Activated B cell treated with CpG ODN at 0.5 μM for 24 hours (primary cell): Measurements from ENCODE around the gene OR2L3. TPM values are rescaled to one million over a fixed set of nuclear protein-coding genes. Genes with fewer than 3 reads are reported as not detected.

Experiments used
- ATAC-seq: fragments of 200-7000 bp; cut with Tn5 transposase; one replicate; pipeline ENCODE4 v1.10.0; 2021; ENCODE audit warnings: low read depth, mild to moderate bottlenecking, moderate library complexity
- CTCF ChIA-PET: fragments of 350-600 bp; sonication (Branson Sonifier 250); formaldehyde crosslinking; loops from one replicate; lab custom pipeline; 2021; ENCODE audit warnings: antibody characterized with exemption; lab: Charles Lee
- POLR2A ChIA-PET: fragments of 350-600 bp; sonication (Branson Sonifier 250); formaldehyde crosslinking; loops from one replicate; lab custom pipeline; 2021; ENCODE audit warnings: antibody characterized with exemption; lab: Charles Lee
- DNase-seq: peaks from one replicate; pipeline ENCODE4 v3.0.0; 2022
- H3K27ac Mint-ChIP-seq: one replicate; pipeline ENCODE4 v1.8.0; 2020; ENCODE audit warnings: mixed read lengths
- H3K27me3 Mint-ChIP-seq: one replicate; pipeline ENCODE4 v1.8.0; 2021; ENCODE audit warnings: mixed read lengths
- H3K36me3 Mint-ChIP-seq: one replicate; pipeline ENCODE4 v1.8.0; 2021; ENCODE audit warnings: low read depth, mixed read lengths
- H3K4me1 Mint-ChIP-seq: one replicate; pipeline ENCODE4 v1.8.0; 2021; ENCODE audit warnings: mixed read lengths
- H3K4me3 Mint-ChIP-seq: one replicate; pipeline ENCODE4 v1.8.0; 2020; ENCODE audit warnings: mild to moderate bottlenecking, mixed read lengths
- H3K9me3 Mint-ChIP-seq: one replicate; pipeline ENCODE4 v1.8.0; 2020; ENCODE audit warnings: mixed read lengths
- CTCF ChIP-seq: fragments of 200-600 bp; IDR thresholded peaks from one replicate; pipeline ENCODE4 v1.8.0; 2022; ENCODE audit warnings: antibody characterized with exemption, mild to moderate bottlenecking
- intact Hi-C: fragments of 100-400 bp; cut with micrococcal nuclease; formaldehyde crosslinking; loops from one replicate; pipeline ENCODE4 v1.15.1; 2024
- total RNA-seq: library from RNA; stranded (reverse); gene quantifications from 2 replicates; pipeline ENCODE4 v1.2.3, GENCODE V29; 2022

OR2L3 gene
- not detected in 2 replicates for total RNA-seq

- no peak for ATAC-seq
- Mint-ChIP-seq H3K27ac (no peak within 1 kb of the TSS), H3K4me3 (no peak within 1 kb of the TSS), H3K4me1 (no peaks in the 10 kb centered on the region), H3K36me3 (no peaks in the 10 kb centered on the region), H3K27me3 (no peaks in the 10 kb centered on the region), H3K9me3 (peaks cover 3% of the 10 kb centered on the region)
- intact Hi-C loops, result no loop called here
- ChIA-PET POLR2A (no interaction called here), CTCF (no interaction called here)
- DNase-seq, result no peak
- no peak for TF ChIP-seq CTCF
Measured at GRCh38 chr1:248046536-248046935, at the start of gene OR2L3. TSS of gene OR2L3 (plus strand) at chr1:248046836. CDS start at chr1:248060682, 13,846 bp downstream.

GRCh38 chr1:247998811-247999210 is 47.8 kb upstream of the OR2L3 start:
- H3K27ac Mint-ChIP-seq, result no peak overlapping the region
- CTCF ChIA-PET, result no interaction called here

GRCh38 chr1:248000169-248000568 is 46.5 kb upstream of the OR2L3 start:
- Mint-ChIP-seq H3K9me3 (no peaks in the 10 kb centered on the region), H3K27ac (no peak overlapping the region), H3K27me3 (no peaks in the 10 kb centered on the region), H3K36me3 (no peaks in the 10 kb centered on the region), H3K4me3 (no peak overlapping the region), H3K4me1 (no peaks in the 10 kb centered on the region)
- POLR2A ChIA-PET, result no interaction called here
- CTCF ChIA-PET, result no interaction called here
- intact Hi-C loops, result no loop called here
- no peak for TF ChIP-seq CTCF
- no peak for DNase-seq
- no peak for ATAC-seq

More at GRCh38 chr1:247998811-247999210, 47.8 kb upstream of the OR2L3 start:
- Mint-ChIP-seq H3K36me3 (no peaks in the 10 kb centered on the region), H3K4me3 (no peak overlapping the region), H3K4me1 (no peaks in the 10 kb centered on the region), H3K27me3 (no peaks in the 10 kb centered on the region), H3K9me3 (no peaks in the 10 kb centered on the region)
- no peak for TF ChIP-seq CTCF
- ATAC-seq (no peak), DNase-seq (no peak)
- intact Hi-C loops, result no loop called here
- POLR2A ChIA-PET, result no interaction called here

GRCh38 chr1:248007778-248008177 is 38.9 kb upstream of the OR2L3 start:
- TF ChIP-seq CTCF, result no peak
- no peaks in the 10 kb centered on the region for H3K27me3 Mint-ChIP-seq
- intact Hi-C loops, result no loop called here
- peaks cover 7% of the 10 kb centered on the region for H3K36me3 Mint-ChIP-seq
- no peak for ATAC-seq
- no peak overlapping the region for H3K4me3 Mint-ChIP-seq
- POLR2A ChIA-PET, result no interaction called here
- H3K9me3 Mint-ChIP-seq, result peaks cover 23% of the 10 kb centered on the region
- CTCF ChIA-PET, result no interaction called here
- no peaks in the 10 kb centered on the region for H3K4me1 Mint-ChIP-seq
- DNase-seq, result no peak
- no peak overlapping the region for H3K27ac Mint-ChIP-seq

- no peak overlapping the region for H3K27ac Mint-ChIP-seq
- H3K36me3 Mint-ChIP-seq, result peaks cover 7% of the 10 kb centered on the region
- intact Hi-C loops, result no loop called here
- H3K4me1 Mint-ChIP-seq, result no peaks in the 10 kb centered on the region
- CTCF ChIA-PET, result no interaction called here
- H3K27me3 Mint-ChIP-seq, result no peaks in the 10 kb centered on the region
- DNase-seq, result no peak
- TF ChIP-seq CTCF, result no peak
- POLR2A ChIA-PET, result no interaction called here
- ATAC-seq, result no peak
- peaks cover 23% of the 10 kb centered on the region for H3K9me3 Mint-ChIP-seq
- H3K4me3 Mint-ChIP-seq, result no peak overlapping the region
Measured at GRCh38 chr1:248009681-248010080, 37.0 kb upstream of the OR2L3 start.
